Measurements from ENCODE around the gene RASGRF2. TPM values are rescaled to one million over a fixed set of nuclear protein-coding genes. Genes with fewer than 3 reads are reported as not detected.
"Not testable (repeated sequence)": the region's sequence is repeated elsewhere in the genome, so short reads cannot be mapped to it uniquely, and the experiment has no call there.

RASGRF2 gene
- total RNA-seq, 2 donors from 2014 or later: 1.2 to 2.3 TPM

GRCh38 chr5:81010336-81011169 is 50.4 kb downstream of the RASGRF2 start:
- ATAC-seq (no peak), DNase-seq (no peak)
- intact Hi-C loops (cut with DNase I, micrococcal nuclease): no loop called here

- ATAC-seq: no peak
- no peak for DNase-seq
- intact Hi-C loops (cut with DNase I, micrococcal nuclease): no loop called here
Measured at GRCh38 chr5:81014348-81014747, 54.2 kb downstream of the RASGRF2 start.

- intact Hi-C loops (cut with DNase I, micrococcal nuclease): no loop called here
- ATAC-seq (no peak), DNase-seq (no peak)
Measured at GRCh38 chr5:81016116-81016515, 56.0 kb downstream of the RASGRF2 start.

- ATAC-seq (no peak), DNase-seq (no peak)
- intact Hi-C loops (cut with DNase I, micrococcal nuclease): no loop called here
Measured at GRCh38 chr5:81017320-81017719, 57.2 kb downstream of the RASGRF2 start.

- intact Hi-C loops (cut with DNase I, micrococcal nuclease); DNase-seq; ATAC-seq: not testable (repeated sequence)
Measured at GRCh38 chr5:81018608-81019007, 58.4 kb downstream of the RASGRF2 start.

GRCh38 chr5:81019748-81020147 is 59.6 kb downstream of the RASGRF2 start:
- no peak for ATAC-seq
- intact Hi-C loops (cut with DNase I, micrococcal nuclease): no loop called here
- DNase-seq: no peak

- no peak for DNase-seq
- intact Hi-C loops (cut with DNase I, micrococcal nuclease): no loop called here
- ATAC-seq: no peak
Measured at GRCh38 chr5:81020478-81021167, 60.5 kb downstream of the RASGRF2 start.

- intact Hi-C loops (cut with DNase I, micrococcal nuclease): no loop called here
- DNase-seq (no peak), ATAC-seq (no peak)
Measured at GRCh38 chr5:81021486-81021885, 61.3 kb downstream of the RASGRF2 start.

GRCh38 chr5:81021951-81022687 is 62.0 kb downstream of the RASGRF2 start:
- DNase-seq (no peak), ATAC-seq (no peak)
- intact Hi-C loops (cut with DNase I, micrococcal nuclease): no loop called here

- DNase-seq: no peak
- intact Hi-C loops (cut with DNase I, micrococcal nuclease): no loop called here
- no peak for ATAC-seq
Measured at GRCh38 chr5:81022688-81023084, 62.5 kb downstream of the RASGRF2 start.

- intact Hi-C loops (cut with DNase I, micrococcal nuclease): no loop called here
- ATAC-seq: no peak
- no peak for DNase-seq
Measured at GRCh38 chr5:81023261-81023970, 63.3 kb downstream of the RASGRF2 start.

- ATAC-seq: no peak
Measured at GRCh38 chr5:81027481-81028058, 67.4 kb downstream of the RASGRF2 start.

GRCh38 chr5:81028888-81029287 is 68.7 kb downstream of the RASGRF2 start:
- ATAC-seq; DNase-seq; intact Hi-C loops (cut with DNase I, micrococcal nuclease): not testable (repeated sequence)

More at GRCh38 chr5:81027481-81028058, 67.4 kb downstream of the RASGRF2 start:
- intact Hi-C loops (cut with DNase I, micrococcal nuclease): no loop called here
- no peak for DNase-seq

- ATAC-seq; DNase-seq; intact Hi-C loops (cut with DNase I, micrococcal nuclease): not testable (repeated sequence)
Measured at GRCh38 chr5:81029736-81030135, 69.6 kb downstream of the RASGRF2 start.

GRCh38 chr5:81030236-81031034 is 70.3 kb downstream of the RASGRF2 start:
- DNase-seq; ATAC-seq; intact Hi-C loops (cut with DNase I, micrococcal nuclease): not testable (repeated sequence)

- DNase-seq: no peak
- ATAC-seq: no peak
- intact Hi-C loops (cut with DNase I, micrococcal nuclease): no loop called here
Measured at GRCh38 chr5:81035522-81035921, 75.4 kb downstream of the RASGRF2 start.

- ATAC-seq (no peak), DNase-seq (no peak)
- intact Hi-C loops (cut with DNase I, micrococcal nuclease): no loop called here
Measured at GRCh38 chr5:81038495-81038894, 78.3 kb downstream of the RASGRF2 start.

- no peak for ATAC-seq
- DNase-seq: no peak
- intact Hi-C loops (cut with DNase I, micrococcal nuclease): no loop called here
Measured at GRCh38 chr5:81044868-81045267, 84.7 kb downstream of the RASGRF2 start.

Data from left colon (tissue), 2 donors.